Middle frontal gyrus (tissue), 1 donor: ENCODE measurements around the gene CLCN4.

Experiments used
- DNase-seq: peaks from one replicate; pipeline ENCODE4 v3.0.0-alpha.2; 2015; ENCODE audit warnings: low spot score; ENCODE audit errors: extremely low spot score

Gene CLCN4

GRCh38 chrX:10239611-10240064 lies 82.9 kb downstream of the CLCN4 start:
- no peak for DNase-seq

GRCh38 chrX:10240918-10241317 lies 84.1 kb downstream of the CLCN4 start:
- no peak for DNase-seq

GRCh38 chrX:10242026-10242425 lies 85.3 kb downstream of the CLCN4 start:
- DNase-seq, result no peak

GRCh38 chrX:10243106-10243505 lies 86.3 kb downstream of the CLCN4 start:
- no peak for DNase-seq

GRCh38 chrX:10244915-10245622 lies 88.3 kb downstream of the CLCN4 start:
- no peak for DNase-seq

- DNase-seq, result no peak
These were observed 89.1 kb downstream of the CLCN4 start for GRCh38 chrX:10245886-10246285.

GRCh38 chrX:10246297-10246696 lies 89.5 kb downstream of the CLCN4 start:
- DNase-seq, result no peak

GRCh38 chrX:10246846-10247245 lies 90.1 kb downstream of the CLCN4 start:
- DNase-seq, result no peak

- DNase-seq, result no peak
These were observed 98.0 kb downstream of the CLCN4 start for GRCh38 chrX:10254739-10255138.

- no peak for DNase-seq
These were observed 102.9 kb downstream of the CLCN4 start for GRCh38 chrX:10259716-10260115.

GRCh38 chrX:10265775-10266174 lies 109.0 kb downstream of the CLCN4 start:
- DNase-seq, result no peak

- no peak for DNase-seq
These were observed 121.9 kb downstream of the CLCN4 start for GRCh38 chrX:10278716-10279115.

GRCh38 chrX:10280071-10280470 lies 123.3 kb downstream of the CLCN4 start:
- DNase-seq, result no peak

GRCh38 chrX:10282490-10282889 lies 125.7 kb downstream of the CLCN4 start:
- no peak for DNase-seq

GRCh38 chrX:10286195-10286594 lies 129.4 kb downstream of the CLCN4 start:
- no peak for DNase-seq
